ENCODE measurements around the gene BRCA1. TPM values are rescaled to one million over a fixed set of nuclear protein-coding genes. Genes with fewer than 3 reads are reported as not detected.
"Not testable (repeated sequence)": the region's sequence is repeated elsewhere in the genome, so short reads cannot be mapped to it uniquely, and the experiment has no call there.

The BRCA1 gene
- 10 to 100 TPM; 77.5 to 82.1 TPM for total RNA-seq

DNA sequence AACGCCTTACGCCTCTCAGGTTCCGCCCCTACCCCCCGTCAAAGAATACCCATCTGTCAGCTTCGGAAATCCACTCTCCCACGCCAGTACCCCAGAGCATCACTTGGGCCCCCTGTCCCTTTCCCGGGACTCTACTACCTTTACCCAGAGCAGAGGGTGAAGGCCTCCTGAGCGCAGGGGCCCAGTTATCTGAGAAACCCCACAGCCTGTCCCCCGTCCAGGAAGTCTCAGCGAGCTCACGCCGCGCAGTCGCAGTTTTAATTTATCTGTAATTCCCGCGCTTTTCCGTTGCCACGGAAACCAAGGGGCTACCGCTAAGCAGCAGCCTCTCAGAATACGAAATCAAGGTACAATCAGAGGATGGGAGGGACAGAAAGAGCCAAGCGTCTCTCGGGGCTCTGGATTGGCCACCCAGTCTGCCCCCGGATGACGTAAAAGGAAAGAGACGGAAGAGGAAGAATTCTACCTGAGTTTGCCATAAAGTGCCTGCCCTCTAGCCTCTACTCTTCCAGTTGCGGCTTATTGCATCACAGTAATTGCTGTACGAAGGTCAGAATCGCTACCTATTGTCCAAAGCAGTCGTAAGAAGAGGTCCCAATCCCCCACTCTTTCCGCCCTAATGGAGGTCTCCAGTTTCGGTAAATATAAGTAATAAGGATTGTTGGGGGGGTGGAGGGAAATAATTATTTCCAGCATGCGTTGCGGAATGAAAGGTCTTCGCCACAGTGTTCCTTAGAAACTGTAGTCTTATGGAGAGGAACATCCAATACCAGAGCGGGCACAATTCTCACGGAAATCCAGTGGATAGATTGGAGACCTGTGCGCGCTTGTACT, at the start of gene BRCA1:
Gene BRCA1, minus strand, starts transcription at position 232 of the 834 bp plus-strand sequence. CDS start 1,268 bp downstream, outside the sequence.
- ChIA-PET POLR2A (interaction anchor here (0.5 to 1.4 kb wide), 8 partner anchors 15 to 127 kb away, joined by 3 to 13 read pairs (median 4); partner anchors contain the start of genes RPL27 and TMEM106A), CTCF (interaction anchor here (0.5 kb wide), 1 partner anchor 51 kb away, joined by 3 read pairs; no protein-coding TSS in a partner anchor)

DNA sequence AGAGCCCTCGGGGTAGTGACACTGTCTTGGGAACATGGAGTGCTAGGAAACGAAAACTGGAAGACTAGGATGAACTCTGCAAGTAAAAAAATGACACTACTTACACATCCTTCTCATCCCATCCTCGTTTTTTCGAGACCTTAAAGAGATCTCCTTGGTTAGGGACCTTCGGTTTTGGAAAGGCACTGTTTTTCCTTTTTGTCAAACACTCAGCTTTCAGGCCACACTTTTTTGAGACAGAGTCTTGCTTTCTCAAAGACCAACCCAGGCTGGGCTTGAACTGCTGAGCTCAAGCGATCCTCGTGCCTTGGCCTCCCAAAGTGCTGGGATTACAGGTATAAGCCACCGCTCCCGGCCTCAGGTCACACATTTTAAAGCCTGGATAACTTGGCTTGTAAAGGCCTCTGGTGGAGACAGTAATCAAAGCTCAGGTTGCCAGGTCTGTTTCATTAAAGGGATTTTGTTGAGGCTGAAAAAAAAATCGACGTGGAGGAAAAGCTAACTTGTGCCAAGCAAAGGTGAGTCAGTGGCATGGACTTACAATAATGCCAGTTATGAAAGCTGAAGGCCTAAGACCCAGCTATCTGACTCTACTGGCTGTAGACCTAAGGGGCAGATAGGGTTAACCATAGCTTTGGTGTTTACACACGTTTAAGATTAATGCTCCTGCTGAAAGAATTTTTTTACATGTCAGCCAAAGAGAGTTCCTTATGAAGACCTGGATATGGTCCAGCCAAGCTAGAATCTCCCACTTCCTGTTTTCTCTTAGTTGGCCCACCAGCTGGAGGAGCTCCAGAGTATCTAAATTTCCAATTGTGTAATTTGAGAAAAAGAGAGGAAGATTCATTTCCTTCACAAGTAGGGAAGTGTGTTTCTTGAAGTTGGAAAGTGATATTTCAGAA, 46.7 kb upstream of the BRCA1 start:
- ChIA-PET POLR2A (interaction anchor here (0.5 to 1.6 kb wide), 6 partner anchors 40 to 174 kb away, joined by 3 to 26 read pairs (median 5); partner anchors contain the start of genes BRCA1, RPL27 and TMEM106A), CTCF (interaction anchor here (0.7 kb wide), 1 partner anchor 50 kb away, joined by 3 read pairs; no protein-coding TSS in a partner anchor)

DNA sequence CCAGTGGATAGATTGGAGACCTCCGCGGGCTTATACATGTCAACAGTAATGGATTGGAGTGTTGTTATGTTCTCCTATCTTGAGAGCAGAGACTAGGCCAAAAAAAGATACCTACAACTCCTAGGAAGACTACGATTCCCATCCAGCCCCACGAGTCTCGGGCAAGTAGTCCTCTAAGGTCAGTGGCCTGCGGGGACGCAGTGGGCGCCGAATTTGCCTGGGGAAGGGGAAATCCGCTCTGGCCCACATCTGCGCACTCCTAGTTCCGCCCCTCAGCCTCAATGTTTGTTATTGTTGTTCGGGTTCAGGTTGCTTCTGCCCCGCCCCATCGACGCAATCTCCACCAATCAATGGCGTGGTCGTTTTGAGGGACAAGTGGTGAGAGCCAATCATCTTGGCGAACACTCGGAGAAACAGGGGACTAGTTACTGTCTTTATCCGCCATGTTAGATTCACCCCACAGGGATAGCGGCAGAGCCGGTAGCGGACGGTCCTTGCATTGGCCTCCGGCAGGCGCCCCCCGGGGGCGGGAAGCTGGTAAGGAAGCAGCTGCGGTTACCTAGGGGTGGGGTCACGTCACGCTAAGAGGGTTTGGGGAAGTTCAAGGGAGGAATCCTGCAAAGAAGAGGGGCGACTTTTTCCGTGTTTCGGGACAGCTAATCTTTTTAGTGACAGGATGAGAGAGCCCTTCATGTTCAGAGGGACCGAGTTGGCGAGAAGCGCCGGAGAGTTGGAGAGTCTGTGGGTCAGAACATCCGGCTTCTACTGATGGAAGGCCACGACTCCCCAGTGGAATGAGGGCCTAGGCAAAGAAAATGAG, 45.8 kb upstream of the BRCA1 start, which contains the start of gene NBR1:
Gene NBR1, plus strand, starts transcription at position 449 of the 820 bp plus-strand sequence. CDS start 4,586 bp downstream, outside the sequence.
- ChIA-PET CTCF (no interaction called here), POLR2A (interaction anchor here (1.3 to 1.6 kb wide), 4 partner anchors 41 to 173 kb away, joined by 5 to 26 read pairs (median 6); partner anchors contain the start of genes BRCA1, RPL27 and TMEM106A)

DNA sequence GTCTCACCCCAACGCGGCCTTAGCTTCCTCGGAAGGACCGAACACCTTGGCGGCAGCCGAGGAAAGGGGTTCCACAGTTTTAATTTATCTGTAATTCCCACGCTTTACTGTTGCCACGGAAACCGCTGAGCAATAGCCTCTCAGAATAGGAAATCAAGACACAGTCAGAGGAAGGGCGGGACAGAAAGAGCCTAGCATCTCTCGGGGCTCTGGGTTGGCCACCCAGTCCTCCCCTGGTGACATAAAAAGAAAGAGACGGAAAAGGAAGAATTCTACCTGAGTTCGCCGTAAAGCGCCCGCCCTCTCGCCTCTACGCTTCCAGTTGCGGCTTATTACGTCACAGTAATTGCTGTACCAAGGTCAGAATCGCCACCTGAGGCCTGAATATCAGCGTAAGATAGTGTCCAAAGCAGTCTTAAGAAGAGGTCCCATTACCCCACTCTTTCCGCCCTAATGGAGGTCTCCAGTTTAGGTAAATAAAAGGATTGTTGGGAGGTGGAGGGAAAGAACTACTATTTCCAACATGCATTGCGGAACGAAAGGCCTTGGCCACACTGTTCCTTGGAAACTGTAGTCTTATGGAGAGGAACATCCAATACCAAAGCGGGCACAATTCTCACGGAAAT, 45.1 kb upstream of the BRCA1 start:
- POLR2A ChIA-PET: interaction anchor here (0.6 to 1.5 kb wide), 4 partner anchors 41 to 172 kb away, joined by 3 to 8 read pairs (median 5); partner anchors contain the start of genes RPL27 and TMEM106A
- CTCF ChIA-PET: interaction anchor here (1.8 kb wide), 1 partner anchor 172 kb away, joined by 5 read pairs; the partner anchor contains the start of gene RPL27

DNA sequence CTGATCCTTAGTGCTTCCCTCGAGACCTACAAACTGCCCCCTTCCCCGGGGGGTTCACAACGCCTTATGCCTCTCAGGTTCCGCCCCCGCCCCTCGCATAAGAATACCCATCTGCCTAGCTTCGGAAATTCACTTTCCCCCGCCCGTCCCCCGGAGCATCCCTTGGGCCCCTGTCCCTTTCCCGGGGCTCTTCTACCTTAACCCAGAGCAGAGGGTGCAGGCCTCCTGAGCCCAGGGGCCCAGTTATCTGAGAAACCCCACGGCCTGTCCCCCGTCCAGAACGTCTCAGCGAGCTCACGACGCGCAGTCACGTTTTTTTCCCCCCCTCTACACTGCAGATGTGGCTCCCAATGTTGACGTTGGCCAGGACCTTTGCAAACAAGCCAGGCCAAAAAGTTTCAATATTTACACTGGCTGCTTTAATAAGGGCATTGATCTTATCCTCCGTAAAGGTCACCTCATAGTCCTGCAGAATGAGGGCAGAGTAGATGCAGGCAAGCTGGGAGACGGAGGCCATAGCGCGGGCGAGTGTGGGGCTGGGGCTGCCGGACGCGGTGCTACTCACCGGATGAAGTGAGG, 44.5 kb upstream of the BRCA1 start:
- POLR2A ChIA-PET: interaction anchor here (0.6 to 1.5 kb wide), 5 partner anchors 42 to 172 kb away, joined by 3 to 11 read pairs (median 6); partner anchors contain the start of genes BRCA1, RPL27 and TMEM106A
- CTCF ChIA-PET: interaction anchor here (1.1 to 1.8 kb wide), 2 partner anchors 172 to 200 kb away, joined by 3 to 5 read pairs; partner anchors contain the start of gene RPL27

DNA sequence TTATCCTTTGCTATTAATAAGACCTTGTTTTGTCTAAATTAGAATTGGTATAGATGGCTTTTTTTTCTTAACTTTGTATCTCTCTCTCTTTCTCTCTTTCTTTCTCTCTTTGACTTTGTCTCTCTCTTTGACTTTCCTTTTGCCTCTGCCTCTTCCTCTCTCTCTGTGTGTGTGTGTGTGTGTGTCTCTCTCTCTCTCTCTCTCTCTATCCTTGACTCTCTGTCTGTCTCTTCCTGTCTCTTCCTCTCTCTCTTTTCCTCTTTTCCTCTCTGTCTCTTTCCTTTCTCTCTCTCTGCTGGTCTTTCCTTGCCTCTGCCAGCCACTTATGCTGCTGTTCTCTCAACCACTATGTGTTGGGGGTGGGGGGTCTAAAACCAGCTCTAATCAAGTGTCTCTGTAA, 40.8 kb upstream of the BRCA1 start:
- POLR2A ChIA-PET, CTCF ChIA-PET: not testable (repeated sequence)

DNA sequence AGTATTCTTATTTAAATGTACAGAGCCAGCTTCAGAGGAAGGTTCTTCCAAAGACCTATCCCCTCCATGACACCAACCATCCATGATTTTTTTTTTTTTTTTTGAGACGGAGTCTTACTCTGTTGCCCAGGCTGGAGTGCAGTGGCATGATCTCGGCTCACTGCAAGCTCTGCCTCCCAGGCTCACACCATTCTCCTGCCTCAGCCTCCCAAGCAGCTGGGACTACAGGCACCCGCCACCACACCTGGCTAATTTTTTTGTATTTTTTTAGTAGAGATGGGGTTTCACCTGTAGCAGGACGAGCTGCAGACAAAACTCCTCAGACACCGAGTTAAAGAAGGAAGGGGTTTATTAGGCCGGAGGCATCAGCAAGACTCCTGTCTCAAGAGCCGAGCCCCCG, 34.8 kb upstream of the BRCA1 start:
- CTCF ChIA-PET: interaction anchor here (0.6 kb wide), 1 partner anchor 1292 kb away, joined by 5 read pairs; no protein-coding TSS in a partner anchor
- POLR2A ChIA-PET: not testable (repeated sequence)

DNA sequence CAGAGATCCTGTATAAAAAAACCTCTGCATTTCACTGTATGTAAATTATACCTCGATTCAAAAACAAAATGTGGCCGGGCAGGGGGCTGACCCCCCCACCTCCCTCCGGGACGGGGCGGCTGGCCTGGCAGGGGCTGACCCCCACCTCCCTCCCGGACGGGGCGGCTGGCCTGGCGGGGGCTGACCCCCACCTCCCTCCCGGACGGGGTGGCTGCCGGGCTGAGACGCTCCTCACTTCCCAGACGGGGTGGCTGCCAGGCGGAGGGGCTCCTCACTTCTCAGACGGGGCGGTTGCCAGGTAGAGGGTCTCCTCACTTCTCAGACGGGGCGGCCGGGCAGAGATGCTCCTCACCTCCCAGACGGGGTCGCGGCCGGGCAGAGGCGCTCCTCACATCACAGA, 34.1 kb upstream of the BRCA1 start:
- CTCF ChIA-PET, POLR2A ChIA-PET: not testable (repeated sequence)

DNA sequence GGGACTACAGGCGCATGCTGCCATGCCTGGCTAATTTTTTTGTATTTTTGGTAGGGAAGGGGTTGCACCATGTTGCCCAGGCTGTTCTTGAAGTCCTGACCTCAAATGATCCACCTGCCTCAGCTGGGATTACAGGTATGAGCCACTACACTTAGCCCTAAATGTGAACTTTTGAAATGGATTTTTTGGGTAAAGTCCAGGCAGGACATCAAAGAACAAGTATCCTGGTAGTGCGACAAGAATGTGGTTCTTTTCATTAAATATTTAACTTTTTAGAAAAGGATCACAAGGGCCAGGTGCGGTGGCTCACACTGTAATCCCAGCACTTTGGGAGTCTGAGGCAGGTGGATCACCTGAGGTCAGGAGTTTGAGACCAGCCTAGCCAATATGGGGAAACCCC, 30.5 kb upstream of the BRCA1 start:
- ChIA-PET POLR2A (no interaction called here), CTCF (no interaction called here)

DNA sequence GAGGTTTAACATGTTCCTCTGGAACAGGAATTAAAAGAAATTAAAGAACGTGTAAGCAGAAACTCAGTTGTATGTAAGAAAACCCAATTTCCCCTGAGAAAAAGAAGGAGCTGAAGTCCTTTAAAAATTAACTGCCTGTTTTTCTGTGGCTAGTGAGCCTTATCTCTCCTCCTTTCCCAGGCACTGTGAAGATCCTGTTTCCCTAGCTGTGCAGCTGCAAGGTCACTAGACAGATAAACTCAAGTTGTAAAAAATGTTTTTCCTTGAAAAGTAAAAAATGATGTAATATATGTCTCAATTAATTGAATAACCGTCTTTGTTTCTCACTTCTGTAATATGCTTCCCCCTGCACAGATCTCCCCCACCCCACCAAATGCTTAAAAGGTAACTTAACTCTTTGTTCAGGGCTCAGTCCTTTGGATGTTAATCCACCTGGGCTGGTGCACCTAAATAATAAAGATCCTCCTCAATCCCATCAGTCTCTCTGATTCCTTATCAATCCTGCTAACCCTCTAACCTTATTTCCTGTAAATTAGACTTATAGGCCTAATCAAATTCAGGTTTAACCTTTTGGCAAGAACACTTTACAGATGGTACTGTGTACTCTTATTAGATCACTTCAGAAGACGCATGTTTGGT, 28.2 kb upstream of the BRCA1 start:
- POLR2A ChIA-PET, CTCF ChIA-PET: not testable (repeated sequence)

DNA sequence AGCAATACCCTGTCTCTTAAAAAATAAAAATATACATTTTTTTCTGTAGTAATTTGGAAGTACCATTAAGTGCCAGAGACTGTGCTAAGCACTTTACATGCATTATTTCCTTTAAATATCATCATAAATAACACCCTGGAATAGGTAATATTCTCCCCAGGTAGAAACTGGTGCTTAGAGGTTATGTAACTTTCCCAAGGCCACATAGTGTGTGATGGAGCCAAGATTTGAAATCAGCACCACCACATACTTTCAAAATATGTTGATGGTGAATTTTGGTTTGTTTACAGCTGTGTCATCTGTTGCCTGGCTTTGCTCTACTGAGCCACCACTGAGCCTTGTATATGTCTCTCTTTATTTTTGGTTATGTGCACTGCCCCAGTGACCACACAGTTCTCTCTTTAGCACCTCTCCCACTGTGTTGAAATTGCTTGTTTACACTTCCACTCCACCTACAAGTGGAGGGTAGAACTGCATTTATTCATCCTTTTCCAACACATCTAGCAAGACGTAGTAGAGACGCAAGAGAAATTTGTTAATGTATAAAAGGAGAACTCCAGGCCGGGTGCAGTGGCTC, 26.8 kb upstream of the BRCA1 start:
- CTCF ChIA-PET: no interaction called here
- POLR2A ChIA-PET: no interaction called here

DNA sequence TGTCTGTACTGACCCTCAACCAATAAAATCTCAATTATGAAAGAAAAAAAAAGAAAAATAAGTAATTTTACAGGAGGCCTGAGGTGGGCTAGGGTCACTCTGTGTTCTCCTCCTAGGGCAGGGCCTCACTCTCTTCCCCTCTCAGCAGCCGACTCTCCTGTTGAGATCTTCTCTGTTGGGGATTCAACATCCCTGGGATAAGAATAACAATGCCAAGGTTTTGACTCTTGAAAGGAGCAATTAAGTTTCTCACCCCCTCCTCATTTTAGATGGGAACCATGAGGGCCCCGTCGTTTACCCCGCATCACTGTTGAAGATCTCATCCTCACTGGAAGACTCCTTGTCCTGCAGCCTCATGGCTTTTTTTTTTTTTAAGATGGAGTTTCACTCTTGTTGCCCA, 21.5 kb upstream of the BRCA1 start:
- ChIA-PET CTCF (interaction anchor here (0.5 to 0.6 kb wide), 2 partner anchors 80 to 91 kb away, joined by 4 to 5 read pairs; no protein-coding TSS in a partner anchor), POLR2A (interaction anchor here (1.0 kb wide), 1 partner anchor 10 kb away, joined by 3 read pairs; no protein-coding TSS in a partner anchor)

DNA sequence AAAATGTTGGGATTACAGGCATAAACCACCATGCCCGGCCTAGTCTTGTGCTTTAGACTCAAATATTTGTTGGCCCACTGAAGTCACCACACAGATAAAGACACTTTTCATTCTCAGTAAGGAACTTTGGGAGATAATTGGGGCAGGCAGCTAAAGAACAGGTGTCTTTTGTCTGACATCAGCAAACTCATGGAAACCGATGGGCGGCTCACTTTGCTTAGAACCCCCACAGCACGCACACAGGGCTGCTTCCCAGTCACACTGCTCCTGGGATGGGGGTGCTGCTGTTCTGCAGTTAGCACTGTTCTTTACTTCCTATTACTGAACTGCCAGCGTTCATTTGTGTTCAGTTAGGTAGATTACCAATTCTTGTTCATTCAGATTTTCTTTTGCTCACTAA, 18.0 kb upstream of the BRCA1 start:
- ChIA-PET CTCF (no interaction called here), POLR2A (no interaction called here)

DNA sequence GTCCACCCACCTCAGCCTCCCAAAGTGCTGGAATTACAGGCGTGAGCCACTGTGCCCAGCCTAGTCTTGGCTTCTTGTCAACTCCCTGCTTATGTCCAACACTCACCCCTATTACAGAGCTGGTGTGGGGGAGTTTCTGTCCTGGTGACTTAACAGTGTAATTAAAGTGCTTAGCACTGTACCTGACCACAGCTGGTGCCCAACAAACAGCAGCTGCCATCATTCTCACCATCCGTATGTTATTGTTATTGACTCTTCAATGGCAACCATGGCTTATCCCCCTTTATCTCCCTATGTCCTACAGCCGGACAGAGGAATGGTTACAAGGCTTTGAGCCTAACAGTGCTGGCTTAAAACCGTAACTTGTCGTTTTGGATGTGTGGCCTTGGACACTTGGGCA, 17.0 kb upstream of the BRCA1 start:
- ChIA-PET CTCF (no interaction called here), POLR2A (no interaction called here)

DNA sequence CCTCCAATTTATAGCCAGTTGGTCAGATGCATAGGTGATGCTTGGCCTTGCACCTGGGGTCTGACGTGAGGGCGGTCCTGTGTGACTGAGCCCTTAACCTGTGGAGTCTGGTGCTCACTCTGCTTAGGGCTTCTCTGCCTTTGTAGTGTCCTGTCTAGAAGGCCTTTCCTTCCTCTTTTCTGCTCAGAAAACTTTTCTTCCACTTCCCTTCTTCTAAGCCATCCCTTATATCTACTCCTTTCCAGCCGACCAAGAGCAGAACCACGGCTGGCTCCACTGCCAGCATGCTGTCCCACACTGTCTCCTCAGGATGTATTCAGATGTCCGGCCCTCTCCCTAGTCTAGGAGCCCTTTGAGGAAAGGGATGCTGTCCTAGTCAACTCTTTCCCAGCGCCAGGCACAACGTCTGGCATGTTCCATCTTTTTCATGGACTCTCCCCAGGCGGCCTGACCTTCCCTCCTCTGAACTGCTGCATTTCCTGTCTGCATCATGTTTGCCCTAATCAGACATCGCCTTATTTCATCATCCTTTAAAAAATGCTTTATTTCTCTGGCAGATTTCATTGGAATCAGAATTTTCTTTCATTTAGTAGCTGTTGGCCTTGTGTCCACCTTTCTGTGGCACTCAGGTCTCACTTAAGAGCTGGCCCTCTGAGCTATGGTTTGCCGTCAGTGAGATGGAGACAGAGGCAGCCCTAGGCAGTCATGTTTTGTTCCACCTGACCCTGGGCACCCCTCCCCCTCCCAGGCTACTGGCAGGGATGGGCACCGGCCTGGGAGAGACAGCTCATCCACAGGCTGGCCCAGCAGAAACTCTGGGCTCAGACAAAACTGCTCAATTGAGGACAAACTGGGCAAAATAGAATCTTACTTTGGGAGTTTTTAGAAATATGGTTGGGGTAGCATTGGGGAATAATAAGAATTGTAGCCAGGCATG, 15.5 kb upstream of the BRCA1 start:
- ChIA-PET CTCF (no interaction called here), POLR2A (interaction anchor here (0.6 kb wide), 1 partner anchor 15 kb away, joined by 3 read pairs; the partner anchor contains the start of gene BRCA1)

DNA sequence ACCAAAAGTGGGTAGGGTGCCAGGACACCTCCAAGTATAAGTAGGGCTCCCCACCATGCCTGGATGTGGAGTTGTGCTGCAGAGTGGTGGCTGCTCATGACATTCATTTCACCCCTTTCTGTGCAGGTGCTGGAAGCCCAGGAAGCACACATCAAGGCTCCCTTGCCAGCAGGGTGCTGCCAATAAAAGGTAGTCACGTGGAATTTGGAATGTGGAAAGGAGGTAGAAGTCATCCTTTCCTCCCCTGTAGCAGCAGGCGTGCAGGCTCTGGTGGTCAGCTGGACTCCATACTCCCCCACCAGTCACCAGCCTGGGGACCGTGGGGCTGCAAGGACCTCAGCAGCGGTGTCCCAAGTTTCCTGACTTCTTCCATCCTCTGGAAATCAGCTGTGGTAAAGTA, 13.4 kb upstream of the BRCA1 start:
- POLR2A ChIA-PET, CTCF ChIA-PET: not testable (repeated sequence)
